ENCODE results near the gene TM4SF1.

GRCh38 chr3:149381173-149382100 lies 4.0 kb upstream of the TM4SF1 start:
- no peak for TF ChIP-seq CTCF (IDR thresholded peaks at IDR 0.05)
- TF ChIP-seq POLR2AphosphoS5 (IDR thresholded peaks at IDR 0.05): no peak
- TF ChIP-seq POLR2A (IDR thresholded peaks at IDR 0.05): no peak
- TF ChIP-seq EP300 (IDR thresholded peaks at IDR 0.05; ENCODE audit: low read depth): no peak

Data from transverse colon (tissue), 4 donors.